ENCODE measurements around the gene GOLPH3L. TPM values are rescaled to one million over a fixed set of nuclear protein-coding genes. Genes with fewer than 3 reads are reported as not detected.
"Not testable (repeated sequence)": the region's sequence is repeated elsewhere in the genome, so short reads cannot be mapped to it uniquely, and the experiment has no call there.

GOLPH3L gene
- total and polyA plus RNA-seq, 4 donors: 13.8 to 37.2 (median 20.3) TPM

DNA sequence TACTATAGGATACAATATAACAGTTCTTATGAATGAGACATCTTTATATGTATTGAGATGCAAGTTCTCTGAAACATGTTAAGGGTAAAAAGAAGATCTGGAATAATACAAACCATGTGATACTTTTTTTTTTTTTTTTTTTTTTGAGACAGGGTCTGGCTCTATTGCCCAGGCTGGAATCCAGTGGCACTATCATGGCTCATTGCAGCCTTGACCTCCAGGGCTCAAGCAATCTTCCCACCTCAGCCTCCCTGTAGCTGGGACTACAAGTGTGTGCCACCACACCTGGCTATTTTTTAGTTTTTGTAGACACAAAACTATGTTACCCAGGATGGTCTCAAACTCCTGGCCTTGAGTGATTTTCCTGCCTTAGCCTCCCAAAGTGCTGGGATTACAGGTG lies 95.4 kb downstream of the GOLPH3L start:
- no peak for DNase-seq
- H3K27ac ChIP-seq (ENCODE audit: low read depth in 1 of 2, low read length in 1 of 2): no peak overlapping the region
- peaks cover 0 to 10% (median 4%) of the 10 kb centered on the region in 5 donors for H3K4me1 ChIP-seq (ENCODE audit: control insufficient read depth in 5 of 5, insufficient read depth in 5 of 5, low read length in 5 of 5)
- no peak overlapping the region for H3K9ac ChIP-seq (ENCODE audit: insufficient read depth in 1 of 2, low read length in 2 of 2)
- H3K27me3 ChIP-seq (ENCODE audit: control insufficient read depth in 3 of 3, insufficient read depth in 3 of 3, low read length in 2 of 3): no peaks in the 10 kb centered on the region
- no peak overlapping the region for H3K4me3 ChIP-seq
- peaks cover 0 to 5% (median 0%) of the 10 kb centered on the region in 4 donors for H3K36me3 ChIP-seq (ENCODE audit: control insufficient read depth in 4 of 4, insufficient read depth in 4 of 4, low read length in 4 of 4)
- no peaks in the 10 kb centered on the region for H3K9me3 ChIP-seq (ENCODE audit: control insufficient read depth in 4 of 4, insufficient read depth in 3 of 4, low read length in 3 of 4)
- no peak for ATAC-seq (ENCODE audit: insufficient read depth, low FRiP score)
- TF ChIP-seq, protein P1, sequence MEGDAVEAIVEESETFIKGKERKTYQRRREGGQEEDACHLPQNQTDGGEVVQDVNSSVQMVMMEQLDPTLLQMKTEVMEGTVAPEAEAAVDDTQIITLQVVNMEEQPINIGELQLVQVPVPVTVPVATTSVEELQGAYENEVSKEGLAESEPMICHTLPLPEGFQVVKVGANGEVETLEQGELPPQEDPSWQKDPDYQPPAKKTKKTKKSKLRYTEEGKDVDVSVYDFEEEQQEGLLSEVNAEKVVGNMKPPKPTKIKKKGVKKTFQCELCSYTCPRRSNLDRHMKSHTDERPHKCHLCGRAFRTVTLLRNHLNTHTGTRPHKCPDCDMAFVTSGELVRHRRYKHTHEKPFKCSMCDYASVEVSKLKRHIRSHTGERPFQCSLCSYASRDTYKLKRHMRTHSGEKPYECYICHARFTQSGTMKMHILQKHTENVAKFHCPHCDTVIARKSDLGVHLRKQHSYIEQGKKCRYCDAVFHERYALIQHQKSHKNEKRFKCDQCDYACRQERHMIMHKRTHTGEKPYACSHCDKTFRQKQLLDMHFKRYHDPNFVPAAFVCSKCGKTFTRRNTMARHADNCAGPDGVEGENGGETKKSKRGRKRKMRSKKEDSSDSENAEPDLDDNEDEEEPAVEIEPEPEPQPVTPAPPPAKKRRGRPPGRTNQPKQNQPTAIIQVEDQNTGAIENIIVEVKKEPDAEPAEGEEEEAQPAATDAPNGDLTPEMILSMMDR (IDR thresholded peaks at IDR 0.05; ENCODE audit: control extremely low read depth, extremely low read depth): no peak

- not testable (repeated sequence) for H3K4me3 ChIP-seq; ATAC-seq (ENCODE audit: insufficient read depth, low FRiP score); H3K27ac ChIP-seq (ENCODE audit: low read depth in 1 of 2, low read length in 1 of 2); H3K4me1 ChIP-seq (ENCODE audit: control insufficient read depth in 5 of 5, insufficient read depth in 5 of 5, low read length in 5 of 5); DNase-seq; H3K36me3 ChIP-seq (ENCODE audit: control insufficient read depth in 4 of 4, insufficient read depth in 4 of 4, low read length in 4 of 4); H3K9me3 ChIP-seq (ENCODE audit: control insufficient read depth in 4 of 4, insufficient read depth in 3 of 4, low read length in 3 of 4); H3K27me3 ChIP-seq (ENCODE audit: control insufficient read depth in 3 of 3, insufficient read depth in 3 of 3, low read length in 2 of 3); H3K9ac ChIP-seq (ENCODE audit: insufficient read depth in 1 of 2, low read length in 2 of 2)
- 85 to 95% methylated on average over 4 of the region's 4 CpGs for WGBS, 2 donors
Observed at GRCh38 chr1:150598346-150598745, 98.6 kb downstream of the GOLPH3L start.

- TF ChIP-seq, protein P1 (IDR thresholded peaks at IDR 0.05; ENCODE audit: control extremely low read depth, extremely low read depth): no peak
- no peaks in the 10 kb centered on the region for H3K9me3 ChIP-seq (ENCODE audit: control insufficient read depth in 4 of 4, insufficient read depth in 3 of 4, low read length in 3 of 4)
- DNase-seq (peak in 2 of 3 donors; percentile 16 to 19), ATAC-seq (ENCODE audit: insufficient read depth, low FRiP score) (no peak)
- H3K4me3 ChIP-seq: no peak overlapping the region
- no peak overlapping the region for H3K27ac ChIP-seq (ENCODE audit: low read depth in 1 of 2, low read length in 1 of 2)
- no peaks in the 10 kb centered on the region for H3K27me3 ChIP-seq (ENCODE audit: control insufficient read depth in 3 of 3, insufficient read depth in 3 of 3, low read length in 2 of 3)
- H3K36me3 ChIP-seq (ENCODE audit: control insufficient read depth in 4 of 4, insufficient read depth in 4 of 4, low read length in 4 of 4): peaks cover 0 to 4% (median 0%) of the 10 kb centered on the region in 4 donors
- 63 to 83% methylated on average over 3 of the region's 3 CpGs for whole genome bisulfite sequencing, 2 donors
- peaks cover 0 to 4% (median 0%) of the 10 kb centered on the region in 5 donors for H3K4me1 ChIP-seq (ENCODE audit: control insufficient read depth in 5 of 5, insufficient read depth in 5 of 5, low read length in 5 of 5)
- no peak overlapping the region for H3K9ac ChIP-seq (ENCODE audit: insufficient read depth in 1 of 2, low read length in 2 of 2)
Observed at GRCh38 chr1:150596976-150597375, 100.0 kb downstream of the GOLPH3L start.

Small RNA genes lying within 50 kb of the gene (small RNA-seq; reads per million reads assigned to genes)
- gene RF00015 (ENCODE audit: low replicate concordance) (not detected), gene RF00561 (ENCODE audit: low replicate concordance) (not detected), gene RNU6-1042P (ENCODE audit: low replicate concordance) (not detected)

Other genes starting within 250 kb of the GOLPH3L start
- 10 to 100 TPM; 15.2 to 20.5 TPM for gene TARS2, start 209.7 kb downstream of the GOLPH3L start, total RNA-seq
- gene TARS2, start 209.7 kb downstream of the GOLPH3L start, polyA plus RNA-seq: 10 to 100 TPM; 14.3 to 14.5 TPM
- 10 to 100 TPM in 1 of 2 donors, 1 to 10 TPM in 1; 1.2 to 20.0 TPM for gene ECM1, start 189.0 kb downstream of the GOLPH3L start, total RNA-seq
- gene ECM1, start 189.0 kb downstream of the GOLPH3L start, polyA plus RNA-seq: 10 to 100 TPM in 1 of 2 donors, 1 to 10 TPM in 1; 9.0 to 12.3 TPM
- gene FALEC, start 181.4 kb downstream of the GOLPH3L start, total RNA-seq: not detected
- gene FALEC, start 181.4 kb downstream of the GOLPH3L start, polyA plus RNA-seq: under 1 TPM in 1 of 2 donors, not detected in 1; 0.09 TPM
- gene ADAMTSL4, start 147.7 kb downstream of the GOLPH3L start, total RNA-seq: 100 to 1,000 TPM in 1 of 2 donors, 10 to 100 TPM in 1; 23.2 to 104 TPM
- gene ADAMTSL4, start 147.7 kb downstream of the GOLPH3L start, polyA plus RNA-seq: 10 to 100 TPM; 36.4 to 59.5 TPM
- 100 to 1,000 TPM; 293 to 336 TPM for gene MCL1, start 117.5 kb downstream of the GOLPH3L start, total RNA-seq
- gene MCL1, start 117.5 kb downstream of the GOLPH3L start, polyA plus RNA-seq: 100 to 1,000 TPM; 109 to 307 TPM
- gene ENSA, start 67.5 kb downstream of the GOLPH3L start, total RNA-seq: 100 to 1,000 TPM; 133 to 245 TPM
- gene ENSA, start 67.5 kb downstream of the GOLPH3L start, polyA plus RNA-seq: 100 to 1,000 TPM; 133 to 184 TPM
- gene HORMAD1, start 23.7 kb upstream of the GOLPH3L start, total RNA-seq: 1 to 10 TPM in 1 of 2 donors, under 1 TPM in 1; 0.77 to 1.2 TPM
- under 1 TPM; 0.17 to 0.26 TPM for gene HORMAD1, start 23.7 kb upstream of the GOLPH3L start, polyA plus RNA-seq
- 100 to 1,000 TPM; 244 to 293 TPM for gene CTSS, start 68.6 kb upstream of the GOLPH3L start, total RNA-seq
- gene CTSS, start 68.6 kb upstream of the GOLPH3L start, polyA plus RNA-seq: 100 to 1,000 TPM in 1 of 2 donors, 10 to 100 TPM in 1; 79.2 to 516 TPM
- 10 to 100 TPM; 11.1 to 25.7 TPM for gene CTSK, start 111.1 kb upstream of the GOLPH3L start, total RNA-seq
- 10 to 100 TPM in 1 of 2 donors, 1 to 10 TPM in 1; 5.2 to 17.5 TPM for gene CTSK, start 111.1 kb upstream of the GOLPH3L start, polyA plus RNA-seq
- 100 to 1,000 TPM in 1 of 2 donors, 10 to 100 TPM in 1; 41.4 to 102 TPM for gene ARNT, start 179.4 kb upstream of the GOLPH3L start, total RNA-seq
- 10 to 100 TPM; 15.0 to 20.9 TPM for gene ARNT, start 179.4 kb upstream of the GOLPH3L start, polyA plus RNA-seq
- gene CTXND2, start 190.0 kb upstream of the GOLPH3L start, total RNA-seq: not detected
- gene CTXND2, start 190.0 kb upstream of the GOLPH3L start, polyA plus RNA-seq: under 1 TPM in 1 of 2 donors, not detected in 1; 0.02 TPM
- 10 to 100 TPM; 40.7 to 56.2 TPM for gene SETDB1, start 229.2 kb upstream of the GOLPH3L start, total RNA-seq
- gene SETDB1, start 229.2 kb upstream of the GOLPH3L start, polyA plus RNA-seq: 10 to 100 TPM; 20.0 to 24.4 TPM

Measured in lung (tissue), 13 donors.